Measurements from ENCODE around the gene HSPB6.
A peak's percentile ranks its signal among the peaks of the same experiment; 100 is the strongest.

The HSPB6 gene

DNA sequence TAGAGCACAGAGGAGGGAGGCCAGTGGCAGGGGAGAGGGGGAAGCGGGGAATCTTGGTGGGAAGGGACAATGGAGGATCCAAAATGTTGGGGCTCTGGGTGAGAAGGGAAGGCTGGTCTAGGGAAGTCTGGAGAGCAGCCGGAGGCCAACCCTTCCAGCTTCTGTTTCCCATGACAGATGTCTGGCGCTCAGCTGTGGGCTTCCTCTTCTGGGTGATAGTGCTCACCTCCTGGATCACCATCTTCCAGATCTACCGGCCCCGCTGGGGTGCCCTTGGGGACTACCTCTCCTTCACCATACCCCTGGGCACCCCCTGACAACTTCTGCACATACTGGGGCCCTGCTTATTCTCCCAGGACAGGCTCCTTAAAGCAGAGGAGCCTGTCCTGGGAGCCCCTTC, 10.3 kb downstream of the HSPB6 start:
- Histone ChIP-seq H3K9me2 (ENCODE audit: low read depth, low read length) (no peaks in the 10 kb centered on the region), H3K9me3 (ENCODE audit: low read length) (no peaks in the 10 kb centered on the region), H3K4me3 (ENCODE audit: low read depth, low read length, poor library complexity, severe bottlenecking) (peak overlapping the region; percentile 91), H3K4me2 (ENCODE audit: low read length) (peak overlapping the region; percentile 87), H3K36me3 (ENCODE audit: insufficient read depth, low read length) (no peaks in the 10 kb centered on the region), H3F3A (ENCODE audit: insufficient read depth, low read length) (no peaks in the 10 kb centered on the region), H2AFZ (ENCODE audit: low read length) (no peak overlapping the region), H3K4me1 (ENCODE audit: insufficient read depth, low read length, severe bottlenecking) (peaks cover 59% of the 10 kb centered on the region), H4K20me1 (ENCODE audit: insufficient read depth, low read length) (no peaks in the 10 kb centered on the region), H3K27me3 (ENCODE audit: insufficient read depth, low read length) (no peaks in the 10 kb centered on the region), H3K27ac (ENCODE audit: low read depth, low read length, poor library complexity, severe bottlenecking) (no peak overlapping the region), H3K9ac (ENCODE audit: low read length) (peak overlapping the region; percentile 90; the same call in 1 of the 2 replicates), H3K79me2 (ENCODE audit: insufficient read depth, low read length) (no peaks in the 10 kb centered on the region)
- TF ChIP-seq EZH2 (IDR thresholded peaks at IDR 0.05; ENCODE audit: borderline replicate concordance, low read length): no peak
- TF ChIP-seq, protein P1, sequence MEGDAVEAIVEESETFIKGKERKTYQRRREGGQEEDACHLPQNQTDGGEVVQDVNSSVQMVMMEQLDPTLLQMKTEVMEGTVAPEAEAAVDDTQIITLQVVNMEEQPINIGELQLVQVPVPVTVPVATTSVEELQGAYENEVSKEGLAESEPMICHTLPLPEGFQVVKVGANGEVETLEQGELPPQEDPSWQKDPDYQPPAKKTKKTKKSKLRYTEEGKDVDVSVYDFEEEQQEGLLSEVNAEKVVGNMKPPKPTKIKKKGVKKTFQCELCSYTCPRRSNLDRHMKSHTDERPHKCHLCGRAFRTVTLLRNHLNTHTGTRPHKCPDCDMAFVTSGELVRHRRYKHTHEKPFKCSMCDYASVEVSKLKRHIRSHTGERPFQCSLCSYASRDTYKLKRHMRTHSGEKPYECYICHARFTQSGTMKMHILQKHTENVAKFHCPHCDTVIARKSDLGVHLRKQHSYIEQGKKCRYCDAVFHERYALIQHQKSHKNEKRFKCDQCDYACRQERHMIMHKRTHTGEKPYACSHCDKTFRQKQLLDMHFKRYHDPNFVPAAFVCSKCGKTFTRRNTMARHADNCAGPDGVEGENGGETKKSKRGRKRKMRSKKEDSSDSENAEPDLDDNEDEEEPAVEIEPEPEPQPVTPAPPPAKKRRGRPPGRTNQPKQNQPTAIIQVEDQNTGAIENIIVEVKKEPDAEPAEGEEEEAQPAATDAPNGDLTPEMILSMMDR (IDR thresholded peaks at IDR 0.05; ENCODE audit: low read length): no peak

DNA sequence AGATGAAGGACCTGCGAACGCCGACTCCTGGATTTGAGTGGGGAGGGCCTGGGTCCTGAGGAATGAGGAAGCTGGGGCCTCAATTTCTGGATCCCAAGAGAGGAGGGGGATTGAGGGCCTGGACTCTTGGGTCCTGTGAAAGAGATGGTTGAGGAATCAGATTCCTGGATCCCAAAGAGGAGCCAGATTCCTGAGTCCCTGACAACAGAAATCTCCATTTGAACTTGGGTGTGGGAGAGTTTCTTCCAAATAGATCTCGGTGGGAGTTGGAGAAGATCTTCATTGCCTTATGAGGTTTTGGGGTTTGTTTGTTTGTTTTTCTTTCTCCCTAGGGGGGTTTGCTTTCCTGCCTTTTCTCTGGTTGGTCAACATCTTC, 10.8 kb downstream of the HSPB6 start:
- no peak for TF ChIP-seq EZH2 (IDR thresholded peaks at IDR 0.05; ENCODE audit: borderline replicate concordance, low read length)
- TF ChIP-seq, protein P1 (IDR thresholded peaks at IDR 0.05; ENCODE audit: low read length): no peak
- Histone ChIP-seq H2AFZ (ENCODE audit: low read length) (no peak overlapping the region), H3K79me2 (ENCODE audit: insufficient read depth, low read length) (no peaks in the 10 kb centered on the region), H3K27me3 (ENCODE audit: insufficient read depth, low read length) (no peaks in the 10 kb centered on the region), H3K9me3 (ENCODE audit: low read length) (no peaks in the 10 kb centered on the region), H3K9me2 (ENCODE audit: low read depth, low read length) (no peaks in the 10 kb centered on the region), H3K4me1 (ENCODE audit: insufficient read depth, low read length, severe bottlenecking) (peaks cover 63% of the 10 kb centered on the region), H3K36me3 (ENCODE audit: insufficient read depth, low read length) (no peaks in the 10 kb centered on the region), H3K9ac (ENCODE audit: low read length) (peak overlapping the region; percentile 90), H4K20me1 (ENCODE audit: insufficient read depth, low read length) (no peaks in the 10 kb centered on the region), H3F3A (ENCODE audit: insufficient read depth, low read length) (no peaks in the 10 kb centered on the region), H3K27ac (ENCODE audit: low read depth, low read length, poor library complexity, severe bottlenecking) (peak overlapping the region; percentile 57), H3K4me3 (ENCODE audit: low read depth, low read length, poor library complexity, severe bottlenecking) (peak overlapping the region; percentile 91), H3K4me2 (ENCODE audit: low read length) (peak overlapping the region; percentile 87)

DNA sequence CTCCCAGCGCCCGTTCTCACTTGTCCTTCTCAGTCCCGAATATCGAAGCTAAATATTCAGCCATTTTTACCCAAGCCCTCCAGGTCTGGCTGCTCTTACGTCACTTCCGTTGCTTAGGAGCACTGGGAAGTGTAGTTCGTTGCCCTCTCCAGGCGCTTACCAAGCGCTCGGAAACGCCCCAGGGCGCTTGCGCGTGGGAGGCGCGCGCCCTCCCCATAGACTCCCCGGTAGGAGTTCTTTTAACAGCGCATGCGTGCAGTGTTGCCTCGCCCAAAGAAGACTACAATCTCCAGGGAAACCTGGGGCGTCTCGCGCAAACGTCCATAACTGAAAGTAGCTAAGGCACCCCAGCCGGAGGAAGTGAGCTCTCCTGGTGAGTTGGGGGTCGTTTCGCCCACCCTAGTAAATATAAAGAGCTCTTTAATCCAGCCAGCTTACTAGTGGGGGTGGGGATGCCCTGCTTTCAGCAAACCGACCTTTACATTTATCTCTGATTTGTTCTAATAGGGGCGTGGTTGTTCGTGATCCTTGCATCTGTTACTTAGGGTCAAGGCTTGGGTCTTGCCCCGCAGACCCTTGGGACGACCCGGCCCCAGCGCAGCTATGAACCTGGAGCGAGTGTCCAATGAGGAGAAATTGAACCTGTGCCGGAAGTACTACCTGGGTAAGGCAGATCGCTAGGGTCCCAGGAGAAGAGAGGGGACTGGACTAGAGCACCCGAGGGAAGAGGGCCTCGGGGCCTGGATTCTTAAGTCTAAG, 11.3 kb downstream of the HSPB6 start, which contains the start of the genes PSENEN and U2AF1L4:
Gene PSENEN, plus strand, starts transcription at position 324 of the 759 bp plus-strand sequence. Its CDS starts 280 bp downstream, at position 604.
Gene U2AF1L4, minus strand, starts transcription at position 91 of the 759 bp plus-strand sequence. Its CDS starts 27 bp downstream, at position 64.
- H3K4me3 ChIP-seq (ENCODE audit: low read depth, low read length, poor library complexity, severe bottlenecking): peak within 1 kb of the TSS; percentile 91
- H3K4me1 ChIP-seq (ENCODE audit: insufficient read depth, low read length, severe bottlenecking): peaks cover 68% of the 10 kb centered on the region
- TF ChIP-seq, protein P1 (IDR thresholded peaks at IDR 0.05; ENCODE audit: low read length): no peak
- TF ChIP-seq EZH2 (IDR thresholded peaks at IDR 0.05; ENCODE audit: borderline replicate concordance, low read length): no peak
- peak within 1 kb of the TSS; percentile 92 for H3K9ac ChIP-seq (ENCODE audit: low read length)
- H3K79me2 ChIP-seq (ENCODE audit: insufficient read depth, low read length): no peaks in the 10 kb centered on the region
- H3K9me3 ChIP-seq (ENCODE audit: low read length): no peaks in the 10 kb centered on the region
- H3K36me3 ChIP-seq (ENCODE audit: insufficient read depth, low read length): no peaks in the 10 kb centered on the region
- no peaks in the 10 kb centered on the region for H3F3A ChIP-seq (ENCODE audit: insufficient read depth, low read length)
- no peaks in the 10 kb centered on the region for H3K9me2 ChIP-seq (ENCODE audit: low read depth, low read length)
- no peak within 1 kb of the TSS for H2AFZ ChIP-seq (ENCODE audit: low read length)
- no peaks in the 10 kb centered on the region for H3K27me3 ChIP-seq (ENCODE audit: insufficient read depth, low read length)
- H3K4me2 ChIP-seq (ENCODE audit: low read length): peak within 1 kb of the TSS; percentile 87
- H3K27ac ChIP-seq (ENCODE audit: low read depth, low read length, poor library complexity, severe bottlenecking): peak within 1 kb of the TSS; percentile 97
- H4K20me1 ChIP-seq (ENCODE audit: insufficient read depth, low read length): no peaks in the 10 kb centered on the region

All from OCI-LY1 (cell line).